NCI-H2081 treated with DMSO at 0.1 percent for 48 hours (cell line): ENCODE measurements around the gene TBC1D22A.

ENCODE experiments used
- DNase-seq: peaks from one replicate; lab custom pipeline; 2025; lab: John Stamatoyannopoulos, UW

The TBC1D22A gene

GRCh38 chr22:47013861-47014635, 251.6 kb downstream of the TBC1D22A start:
- no peak for DNase-seq

GRCh38 chr22:47014636-47015345, 252.3 kb downstream of the TBC1D22A start:
- DNase-seq, result no peak

- DNase-seq, result no peak
Measured at GRCh38 chr22:47015589-47016178, 253.2 kb downstream of the TBC1D22A start.

- no peak for DNase-seq
Measured at GRCh38 chr22:47016631-47017030, 254.2 kb downstream of the TBC1D22A start.

- no peak for DNase-seq
Measured at GRCh38 chr22:47017245-47017644, 254.8 kb downstream of the TBC1D22A start.

GRCh38 chr22:47018010-47018910, 255.8 kb downstream of the TBC1D22A start:
- DNase-seq, result no peak

GRCh38 chr22:47019012-47019790, 256.8 kb downstream of the TBC1D22A start:
- no peak for DNase-seq

- no peak for DNase-seq
Measured at GRCh38 chr22:47020166-47020565, 257.7 kb downstream of the TBC1D22A start.

- no peak for DNase-seq
Measured at GRCh38 chr22:47021371-47022074, 259.1 kb downstream of the TBC1D22A start.

GRCh38 chr22:47022075-47022473, 259.6 kb downstream of the TBC1D22A start:
- DNase-seq, result no peak

GRCh38 chr22:47022475-47022874, 260.0 kb downstream of the TBC1D22A start:
- DNase-seq, result no peak

GRCh38 chr22:47023871-47024270, 261.4 kb downstream of the TBC1D22A start:
- DNase-seq, result no peak

- no peak for DNase-seq
Measured at GRCh38 chr22:47027766-47028165, 265.3 kb downstream of the TBC1D22A start.

GRCh38 chr22:47029244-47030074, 267.0 kb downstream of the TBC1D22A start:
- DNase-seq, result no peak

GRCh38 chr22:47030143-47030661, 267.8 kb downstream of the TBC1D22A start:
- no peak for DNase-seq

GRCh38 chr22:47030881-47031627, 268.6 kb downstream of the TBC1D22A start:
- no peak for DNase-seq

- no peak for DNase-seq
Measured at GRCh38 chr22:47031628-47031915, 269.1 kb downstream of the TBC1D22A start.

GRCh38 chr22:47032091-47032943, 269.9 kb downstream of the TBC1D22A start:
- DNase-seq, result no peak
